ENCODE measurements around the gene FAM222A. TPM values are rescaled to one million over a fixed set of nuclear protein-coding genes. Genes with fewer than 3 reads are reported as not detected.

FAM222A gene
- total RNA-seq, 1 experiment from 2014 or later, result 3.7 TPM

DNA sequence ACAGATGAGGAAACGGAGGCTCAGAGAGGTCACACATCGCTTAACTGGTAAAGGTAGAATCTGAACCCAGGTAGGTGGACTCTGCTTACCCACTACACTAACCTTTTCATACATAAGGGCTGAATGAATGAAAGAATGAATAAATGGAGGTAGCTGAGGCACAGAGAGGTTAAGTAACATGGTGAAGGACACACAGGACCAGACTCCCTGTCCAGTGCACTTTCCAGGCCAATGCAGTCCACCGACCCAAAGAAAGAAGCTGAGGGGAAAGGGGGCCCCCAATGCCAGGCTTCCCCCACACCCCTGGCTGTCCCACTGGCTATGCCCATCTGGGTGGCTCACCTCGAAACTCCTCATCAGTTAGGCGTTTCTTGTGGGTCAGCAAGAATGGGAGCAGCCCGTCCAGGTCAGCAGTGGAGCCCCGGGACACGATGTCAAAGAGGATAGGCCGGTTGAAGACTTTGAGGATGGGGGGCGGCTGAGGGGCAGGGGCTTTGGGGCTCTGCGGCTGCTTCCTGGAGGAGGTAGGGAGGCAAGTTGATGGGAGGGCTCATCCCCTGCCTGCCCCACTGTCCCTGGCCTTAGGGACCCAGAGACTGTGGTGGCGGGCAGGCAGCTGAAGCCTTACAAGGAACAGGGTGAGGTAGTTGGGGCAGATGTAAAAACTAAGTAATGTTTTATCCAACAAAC lies 94.5 kb downstream of the FAM222A start:
- TF ChIP-seq EZH2phosphoT487 (IDR thresholded peaks at IDR 0.05; ENCODE audit: borderline replicate concordance) (no peak), SIN3A (IDR thresholded peaks at IDR 0.05; ENCODE audit: low read depth) (no peak), EZH2 (IDR thresholded peaks at IDR 0.05) (no peak), EGR1 (IDR thresholded peaks at IDR 0.05; ENCODE audit: low read depth) (no peak), RAD21 (IDR thresholded peaks at IDR 0.05; ENCODE audit: low read depth) (no peak), CEBPB (IDR thresholded peaks at IDR 0.05; ENCODE audit: low read depth) (no peak), ZBTB33 (IDR thresholded peaks at IDR 0.05; ENCODE audit: extremely low read depth, insufficient replicate concordance, low read length) (no peak), ATF3 (IDR thresholded peaks at IDR 0.05) (no peak), ZFX (IDR thresholded peaks at IDR 0.05) (no peak), JUND (IDR thresholded peaks at IDR 0.05) (no peak), CBX3 (IDR thresholded peaks at IDR 0.05; ENCODE audit: low read depth) (no peak), ELF1 (IDR thresholded peaks at IDR 0.05; ENCODE audit: borderline replicate concordance, low read depth) (no peak)
- TF ChIP-seq, protein P1, sequence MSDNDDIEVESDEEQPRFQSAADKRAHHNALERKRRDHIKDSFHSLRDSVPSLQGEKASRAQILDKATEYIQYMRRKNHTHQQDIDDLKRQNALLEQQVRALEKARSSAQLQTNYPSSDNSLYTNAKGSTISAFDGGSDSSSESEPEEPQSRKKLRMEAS (IDR thresholded peaks at IDR 0.05), result no peak
- no TSS peak for BruUV-seq (replicated peaks)
- no peaks in the 10 kb centered on the region for H3K79me2 ChIP-seq (ENCODE audit: insufficient read depth, low read length)
- POLR2A ChIA-PET, result no interaction called here
- no peaks in the 10 kb centered on the region for H3K9me3 ChIP-seq (ENCODE audit: control insufficient read depth in 1 of 2, insufficient read depth in 1 of 2, low read depth in 1 of 2, low read length in 2 of 2)
- H3K9ac ChIP-seq (ENCODE audit: low read length), result no peak overlapping the region
- H3K27me3 ChIP-seq (ENCODE audit: insufficient read depth, low read length), result no peaks in the 10 kb centered on the region
- intact Hi-C loops (cut with micrococcal nuclease), result no loop called here
- no peak for ATAC-seq
- DNase-seq (ENCODE audit: low read depth, low spot score), result no peak
- RAD21 ChIA-PET (ENCODE audit: low non-redundant PET in 1 of 2, low total read pairs in 2 of 2, uncharacterized antibody in 2 of 2, unreplicated experiment in 2 of 2), result no interaction called here
- no peaks in the 10 kb centered on the region for H4K20me1 ChIP-seq (ENCODE audit: insufficient read depth)
- no peak overlapping the region for H3K27ac ChIP-seq (ENCODE audit: low read depth, low read length)
- no peak overlapping the region for H3K4me2 ChIP-seq (ENCODE audit: low read length)
- no peaks in the 10 kb centered on the region for H3K4me1 ChIP-seq (ENCODE audit: control insufficient read depth in 1 of 2, insufficient read depth in 2 of 2, low read length in 2 of 2)
- H3K36me3 ChIP-seq (ENCODE audit: control insufficient read depth in 1 of 2, insufficient read depth in 2 of 2, low read length in 2 of 2), result no peaks in the 10 kb centered on the region
- H3K4me3 ChIP-seq (replicated peaks in 1 of 2; ENCODE audit: low read depth in 1 of 2, low read length in 2 of 2), result no peak overlapping the region
- no peak overlapping the region for H2AFZ ChIP-seq (ENCODE audit: low read depth, low read length, poor library complexity, severe bottlenecking)
- CTCF ChIA-PET, result no interaction called here
- no peaks in the 10 kb centered on the region for H3K9me2 ChIP-seq (ENCODE audit: insufficient read depth)
